ENCODE measurements around the gene FOXQ1. TPM values are rescaled to one million over a fixed set of nuclear protein-coding genes. Genes with fewer than 3 reads are reported as not detected.

The FOXQ1 gene
- total and polyA plus RNA-seq, 4 donors: 1.5 to 22.9 (median 6.9) TPM

- peaks cover 0 to 4% (median 3%) of the 10 kb centered on the region in 4 donors for H3K9me3 ChIP-seq (ENCODE audit: control insufficient read depth in 4 of 4, insufficient read depth in 3 of 4, low read length in 3 of 4)
- no peaks in the 10 kb centered on the region for H3K27me3 ChIP-seq (ENCODE audit: control insufficient read depth in 3 of 3, insufficient read depth in 3 of 3, low read length in 2 of 3)
- ATAC-seq (ENCODE audit: insufficient read depth, low FRiP score): no peak
- no peak overlapping the region for H3K27ac ChIP-seq (ENCODE audit: low read depth in 1 of 2, low read length in 1 of 2)
- H3K4me3 ChIP-seq: no peak overlapping the region
- peak in 2 of 3 donors; percentile 52 to 66 for DNase-seq
- peak overlapping the region in 1 of 2 donors; percentile 73 for H3K9ac ChIP-seq (ENCODE audit: insufficient read depth in 1 of 2, low read length in 2 of 2)
- TF ChIP-seq, protein P1, sequence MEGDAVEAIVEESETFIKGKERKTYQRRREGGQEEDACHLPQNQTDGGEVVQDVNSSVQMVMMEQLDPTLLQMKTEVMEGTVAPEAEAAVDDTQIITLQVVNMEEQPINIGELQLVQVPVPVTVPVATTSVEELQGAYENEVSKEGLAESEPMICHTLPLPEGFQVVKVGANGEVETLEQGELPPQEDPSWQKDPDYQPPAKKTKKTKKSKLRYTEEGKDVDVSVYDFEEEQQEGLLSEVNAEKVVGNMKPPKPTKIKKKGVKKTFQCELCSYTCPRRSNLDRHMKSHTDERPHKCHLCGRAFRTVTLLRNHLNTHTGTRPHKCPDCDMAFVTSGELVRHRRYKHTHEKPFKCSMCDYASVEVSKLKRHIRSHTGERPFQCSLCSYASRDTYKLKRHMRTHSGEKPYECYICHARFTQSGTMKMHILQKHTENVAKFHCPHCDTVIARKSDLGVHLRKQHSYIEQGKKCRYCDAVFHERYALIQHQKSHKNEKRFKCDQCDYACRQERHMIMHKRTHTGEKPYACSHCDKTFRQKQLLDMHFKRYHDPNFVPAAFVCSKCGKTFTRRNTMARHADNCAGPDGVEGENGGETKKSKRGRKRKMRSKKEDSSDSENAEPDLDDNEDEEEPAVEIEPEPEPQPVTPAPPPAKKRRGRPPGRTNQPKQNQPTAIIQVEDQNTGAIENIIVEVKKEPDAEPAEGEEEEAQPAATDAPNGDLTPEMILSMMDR (IDR thresholded peaks at IDR 0.05; ENCODE audit: control extremely low read depth, extremely low read depth): no peak
- peaks cover 0 to 54% (median 30%) of the 10 kb centered on the region in 5 donors for H3K4me1 ChIP-seq (ENCODE audit: control insufficient read depth in 5 of 5, insufficient read depth in 5 of 5, low read length in 5 of 5)
- H3K36me3 ChIP-seq (ENCODE audit: control insufficient read depth in 4 of 4, insufficient read depth in 4 of 4, low read length in 4 of 4): no peaks in the 10 kb centered on the region
Measured at GRCh38 chr6:1346101-1346500, 34.2 kb downstream of the FOXQ1 start.

GRCh38 chr6:1346558-1347091 lies 34.7 kb downstream of the FOXQ1 start:
- WGBS, 2 donors: 62 to 79% methylated on average over 5 of the region's 5 CpGs
- peak; percentile 36 for ATAC-seq (ENCODE audit: insufficient read depth, low FRiP score)
- H3K27ac ChIP-seq (ENCODE audit: low read depth in 1 of 2, low read length in 1 of 2): peak overlapping the region in 1 of 2 donors; percentile 90

DNA sequence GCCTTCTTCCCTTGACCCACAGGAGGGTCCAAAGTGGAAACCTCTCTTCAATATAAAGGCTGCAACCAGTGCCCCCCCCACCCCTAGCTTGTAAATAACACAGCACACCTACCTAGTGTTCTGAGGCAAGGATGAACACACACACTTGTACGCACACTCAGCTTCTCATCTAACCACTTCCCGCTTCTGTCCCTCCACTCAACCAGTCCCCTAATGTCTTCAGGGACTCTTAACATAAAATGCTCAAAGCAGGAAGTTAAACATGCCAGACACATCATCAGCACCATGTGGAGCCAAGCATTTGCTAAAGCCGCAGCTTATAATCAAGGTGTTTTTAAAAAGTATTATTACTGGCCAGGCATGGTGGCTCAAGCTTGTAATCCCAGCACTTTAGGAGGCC lies 35.3 kb downstream of the FOXQ1 start:
- H3K4me3 ChIP-seq: no peak overlapping the region
- H3K9me3 ChIP-seq (ENCODE audit: control insufficient read depth in 4 of 4, insufficient read depth in 3 of 4, low read length in 3 of 4): peaks cover 0 to 8% (median 5%) of the 10 kb centered on the region in 4 donors
- peak overlapping the region in 1 of 2 donors; percentile 73 for H3K9ac ChIP-seq (ENCODE audit: insufficient read depth in 1 of 2, low read length in 2 of 2)
- peak; percentile 68 to 94 (median 89) for DNase-seq
- peak; percentile 75 for ATAC-seq (ENCODE audit: insufficient read depth, low FRiP score)
- peak overlapping the region in 1 of 2 donors; percentile 67 for H3K27ac ChIP-seq (ENCODE audit: low read depth in 1 of 2, low read length in 1 of 2)
- H3K4me1 ChIP-seq (ENCODE audit: control insufficient read depth in 5 of 5, insufficient read depth in 5 of 5, low read length in 5 of 5): peaks cover 0 to 54% (median 30%) of the 10 kb centered on the region in 5 donors
- H3K36me3 ChIP-seq (ENCODE audit: control insufficient read depth in 4 of 4, insufficient read depth in 4 of 4, low read length in 4 of 4): no peaks in the 10 kb centered on the region
- 57 to 60% methylated on average over 3 of the region's 3 CpGs for WGBS, 2 donors
- TF ChIP-seq, protein P1 (IDR thresholded peaks at IDR 0.05; ENCODE audit: control extremely low read depth, extremely low read depth): no peak
- H3K27me3 ChIP-seq (ENCODE audit: control insufficient read depth in 3 of 3, insufficient read depth in 3 of 3, low read length in 2 of 3): no peaks in the 10 kb centered on the region

More at GRCh38 chr6:1346558-1347091, 34.7 kb downstream of the FOXQ1 start:
- DNase-seq: peak; percentile 67 to 89 (median 76)
- no peak overlapping the region for H3K4me3 ChIP-seq
- H3K27me3 ChIP-seq (ENCODE audit: control insufficient read depth in 3 of 3, insufficient read depth in 3 of 3, low read length in 2 of 3): no peaks in the 10 kb centered on the region
- H3K4me1 ChIP-seq (ENCODE audit: control insufficient read depth in 5 of 5, insufficient read depth in 5 of 5, low read length in 5 of 5): peaks cover 0 to 54% (median 30%) of the 10 kb centered on the region in 5 donors
- H3K36me3 ChIP-seq (ENCODE audit: control insufficient read depth in 4 of 4, insufficient read depth in 4 of 4, low read length in 4 of 4): no peaks in the 10 kb centered on the region
- peaks cover 0 to 8% (median 5%) of the 10 kb centered on the region in 4 donors for H3K9me3 ChIP-seq (ENCODE audit: control insufficient read depth in 4 of 4, insufficient read depth in 3 of 4, low read length in 3 of 4)
- H3K9ac ChIP-seq (ENCODE audit: insufficient read depth in 1 of 2, low read length in 2 of 2): peak overlapping the region in 1 of 2 donors; percentile 73
- TF ChIP-seq, protein P1 (IDR thresholded peaks at IDR 0.05; ENCODE audit: control extremely low read depth, extremely low read depth): no peak
